ENCODE results near the gene BORCS5.

Gene BORCS5

GRCh38 chr12:12333407-12334366 is 23.2 kb upstream of the BORCS5 start:
- Histone ChIP-seq H3K27me3 (ENCODE audit: insufficient read depth, poor library complexity, severe bottlenecking) (no peaks in the 10 kb centered on the region), H3K27ac (replicated peaks) (no peak overlapping the region), H3K4me3 (replicated peaks; ENCODE audit: insufficient read depth, low read length) (no peak overlapping the region)
- TF ChIP-seq POLR2AphosphoS5 (IDR thresholded peaks at IDR 0.05; ENCODE audit: low read depth) (no peak), CTCF (IDR thresholded peaks at IDR 0.05; ENCODE audit: insufficient read depth, low read length) (no peak)
- TF ChIP-seq, protein P1, sequence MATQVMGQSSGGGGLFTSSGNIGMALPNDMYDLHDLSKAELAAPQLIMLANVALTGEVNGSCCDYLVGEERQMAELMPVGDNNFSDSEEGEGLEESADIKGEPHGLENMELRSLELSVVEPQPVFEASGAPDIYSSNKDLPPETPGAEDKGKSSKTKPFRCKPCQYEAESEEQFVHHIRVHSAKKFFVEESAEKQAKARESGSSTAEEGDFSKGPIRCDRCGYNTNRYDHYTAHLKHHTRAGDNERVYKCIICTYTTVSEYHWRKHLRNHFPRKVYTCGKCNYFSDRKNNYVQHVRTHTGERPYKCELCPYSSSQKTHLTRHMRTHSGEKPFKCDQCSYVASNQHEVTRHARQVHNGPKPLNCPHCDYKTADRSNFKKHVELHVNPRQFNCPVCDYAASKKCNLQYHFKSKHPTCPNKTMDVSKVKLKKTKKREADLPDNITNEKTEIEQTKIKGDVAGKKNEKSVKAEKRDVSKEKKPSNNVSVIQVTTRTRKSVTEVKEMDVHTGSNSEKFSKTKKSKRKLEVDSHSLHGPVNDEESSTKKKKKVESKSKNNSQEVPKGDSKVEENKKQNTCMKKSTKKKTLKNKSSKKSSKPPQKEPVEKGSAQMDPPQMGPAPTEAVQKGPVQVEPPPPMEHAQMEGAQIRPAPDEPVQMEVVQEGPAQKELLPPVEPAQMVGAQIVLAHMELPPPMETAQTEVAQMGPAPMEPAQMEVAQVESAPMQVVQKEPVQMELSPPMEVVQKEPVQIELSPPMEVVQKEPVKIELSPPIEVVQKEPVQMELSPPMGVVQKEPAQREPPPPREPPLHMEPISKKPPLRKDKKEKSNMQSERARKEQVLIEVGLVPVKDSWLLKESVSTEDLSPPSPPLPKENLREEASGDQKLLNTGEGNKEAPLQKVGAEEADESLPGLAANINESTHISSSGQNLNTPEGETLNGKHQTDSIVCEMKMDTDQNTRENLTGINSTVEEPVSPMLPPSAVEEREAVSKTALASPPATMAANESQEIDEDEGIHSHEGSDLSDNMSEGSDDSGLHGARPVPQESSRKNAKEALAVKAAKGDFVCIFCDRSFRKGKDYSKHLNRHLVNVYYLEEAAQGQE (IDR thresholded peaks at IDR 0.05; ENCODE audit: insufficient replicate concordance, low read depth) = no peak
- no peak for DNase-seq (ENCODE audit: low read depth in 1 of 2, low spot score in 1 of 2)

- H3K27me3 ChIP-seq (ENCODE audit: insufficient read depth, poor library complexity, severe bottlenecking) = no peaks in the 10 kb centered on the region
- peak in 1 of 2 experiments; percentile 51 for DNase-seq (ENCODE audit: low read depth in 1 of 2, low spot score in 1 of 2)
- TF ChIP-seq SPI1 (IDR thresholded peaks at IDR 0.05; ENCODE audit: borderline replicate concordance, low read depth) (no peak), CTCF (IDR thresholded peaks at IDR 0.05; ENCODE audit: insufficient read depth, low read length) (peak; percentile 64)
- no peak overlapping the region for H3K27ac ChIP-seq (replicated peaks)
- H3K4me3 ChIP-seq (replicated peaks; ENCODE audit: insufficient read depth, low read length) = no peak overlapping the region
Measured at GRCh38 chr12:12334367-12335040, 22.4 kb upstream of the BORCS5 start.

DNA sequence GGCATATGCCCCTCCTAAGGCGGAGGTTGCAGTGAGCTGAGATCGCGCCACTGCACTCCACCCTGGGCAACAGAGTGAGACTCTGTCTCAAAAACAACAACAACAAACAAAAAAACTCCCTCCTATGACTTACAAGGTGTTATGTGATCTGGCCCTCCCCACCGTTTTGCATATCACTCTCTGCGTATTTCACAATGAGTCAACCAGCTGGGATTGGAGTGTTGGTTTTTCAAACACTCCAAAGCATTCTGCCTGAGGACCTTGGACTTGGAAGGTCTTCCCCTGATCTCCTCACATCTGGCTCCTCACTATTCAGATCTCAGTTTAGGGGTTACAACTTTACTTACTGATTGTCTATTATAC is 20.8 kb upstream of the BORCS5 start:
- Histone ChIP-seq H3K4me3 (replicated peaks; ENCODE audit: insufficient read depth, low read length) (no peak overlapping the region), H3K27ac (replicated peaks) (no peak overlapping the region), H3K27me3 (ENCODE audit: insufficient read depth, poor library complexity, severe bottlenecking) (no peaks in the 10 kb centered on the region)
- no peak for DNase-seq (ENCODE audit: low read depth in 1 of 2, low spot score in 1 of 2)
- TF ChIP-seq GABPA (IDR thresholded peaks at IDR 0.05; ENCODE audit: low read depth) (no peak), POLR2AphosphoS5 (IDR thresholded peaks at IDR 0.05; ENCODE audit: low read depth) (no peak)

- no peak overlapping the region for H3K27ac ChIP-seq (replicated peaks)
- H3K4me3 ChIP-seq (replicated peaks; ENCODE audit: insufficient read depth, low read length) = no peak overlapping the region
- no peak for TF ChIP-seq POLR2AphosphoS5 (IDR thresholded peaks at IDR 0.05; ENCODE audit: low read depth)
- TF ChIP-seq GABPA (IDR thresholded peaks at IDR 0.05; ENCODE audit: low read depth) = no peak
- TF ChIP-seq, protein P1 (IDR thresholded peaks at IDR 0.05; ENCODE audit: insufficient replicate concordance, low read depth) = no peak
- TF ChIP-seq SPI1 (IDR thresholded peaks at IDR 0.05; ENCODE audit: borderline replicate concordance, low read depth) = no peak
- TF ChIP-seq CTCF (IDR thresholded peaks at IDR 0.05; ENCODE audit: insufficient read depth, low read length) = no peak
- DNase-seq (ENCODE audit: low read depth in 1 of 2, low spot score in 1 of 2) = no peak
- no peaks in the 10 kb centered on the region for H3K27me3 ChIP-seq (ENCODE audit: insufficient read depth, poor library complexity, severe bottlenecking)
Measured at GRCh38 chr12:12336511-12336910, 20.4 kb upstream of the BORCS5 start.

Measured in HL-60 (cell line).